K562 (cell line): ENCODE results near the gene YPEL2. TPM values are rescaled to one million over a fixed set of nuclear protein-coding genes. Genes with fewer than 3 reads are reported as not detected.

Experiments
- CSDE1 ChIP-seq, 2 experiments: fragments of 450-650 bp; IDR thresholded peaks; 2 replicates each; pipeline ENCODE4 v1.6.1; 2016; ENCODE audit warnings: mild to moderate bottlenecking in 1 of 2
- ERF ChIP-seq: fragments of 450-650 bp; formaldehyde crosslinking; IDR thresholded peaks from 2 replicates; pipeline ENCODE4 v1.4.0; 2020; ENCODE audit warnings: mild to moderate bottlenecking, mixed read lengths
- EZH2 ChIP-seq: IDR thresholded peaks from 2 replicates; pipeline ENCODE4 v1.6.1; 2012; ENCODE audit warnings: low read depth, mild to moderate bottlenecking, inconsistent platforms, low read length, borderline replicate concordance
- MCM2 ChIP-seq: fragments of 450-650 bp; IDR thresholded peaks from 2 replicates; pipeline ENCODE4 v1.6.1; 2017; ENCODE audit warnings: low read depth, mild to moderate bottlenecking
- RBFOX2 ChIP-seq: fragments of 200-400 bp; formaldehyde crosslinking; IDR thresholded peaks from 2 replicates; pipeline ENCODE4 v1.6.1; 2017; ENCODE audit warnings: low read depth, mild to moderate bottlenecking, low read length, moderate library complexity
- RBM39 ChIP-seq: fragments of 200-400 bp; formaldehyde crosslinking; optimal IDR thresholded peaks from 2 replicates; pipeline ENCODE3; 2018; ENCODE audit warnings: low read depth, low read length
- SIRT6 ChIP-seq: IDR thresholded peaks from one replicate; pipeline ENCODE4 v1.6.1; 2012; ENCODE audit warnings: low read depth, mild to moderate bottlenecking, control low read depth, inconsistent platforms, low read length, moderate library complexity
- SNRNP70 ChIP-seq: fragments of 200-400 bp; formaldehyde crosslinking; optimal IDR thresholded peaks from 2 replicates; pipeline ENCODE3; 2017; ENCODE audit warnings: low read depth, low read length
- STAT5A ChIP-seq: IDR thresholded peaks from 2 replicates; pipeline ENCODE4 v1.6.1; 2012; ENCODE audit warnings: low read length, inconsistent platforms, borderline replicate concordance
- XRCC5 ChIP-seq: fragments of 200-400 bp; formaldehyde crosslinking; IDR thresholded peaks from 2 replicates; pipeline ENCODE4 v1.6.1; 2017; ENCODE audit warnings: low read depth, mild to moderate bottlenecking, low read length
- ZNF764 ChIP-seq: fragments of 250-450 bp; sonication (Bioruptor Pico); IDR thresholded peaks from 2 replicates; pipeline ENCODE4 v1.4.0; 2020; ENCODE audit warnings: low read depth, mild to moderate bottlenecking, moderate library complexity
- ZNF785 ChIP-seq: fragments of 250-450 bp; sonication (Bioruptor Pico); IDR thresholded peaks from 2 replicates; pipeline ENCODE4 v1.4.0; 2020; ENCODE audit warnings: mild to moderate bottlenecking
- polyA plus RNA-seq, 8 experiments: library from polyadenylated mRNA; depleted of rRNA in 4 of 8; stranded (reverse) in 5 of 8; unstranded in 3 of 8; fragments of >200 nt; fragmentation: Nextera tagmentation in 2 of 8; fragmentation: Illumina TruSeq in 1 of 8; extraction: Ambion mirVana in 2 of 8; extraction: Trizol in 1 of 8; gene quantifications; 2 replicates each; pipeline versions ENCODE4 v1.2.1 to v1.2.3, GENCODE V29; 2011 to 2014; ENCODE audit warnings: inconsistent platforms in 1 of 8, missing spikeins in 1 of 8
- total RNA-seq, 7 experiments: library from RNA; depleted of rRNA in 6 of 7; stranded (reverse); fragments of >200 nt in 6 of 7; fragmentation: Illumina TruSeq in 2 of 7; extraction: Trizol in 2 of 7; gene quantifications; 2 replicates each; pipeline versions ENCODE4 v1.2.1 to v1.2.3, GENCODE V29; 2011 to 2021; ENCODE audit warnings: low replicate concordance in 1 of 7
- TF ChIP-seq, protein P1 (sequence below): fragments of 450-650 bp; IDR thresholded peaks from 2 replicates; pipeline ENCODE4 v1.6.1; 2017; ENCODE audit warnings: antibody characterized with exemption, mild to moderate bottlenecking
- TF ChIP-seq, protein P2 (sequence below), 2 experiments: fragments of 450-650 bp in 1 of 2; sonication (generic) in 1 of 2; formaldehyde crosslinking in 1 of 2; IDR thresholded peaks in 1 of 2; conservative IDR thresholded peaks in 1 of 2; 2 replicates each; pipeline versions ENCODE4 v1.6.1 to v1.8.1; 2016 to 2023; ENCODE audit warnings: mild to moderate bottlenecking in 2 of 2, moderate library complexity in 2 of 2, inconsistent platforms in 1 of 2, missing genetic modification reagents in 1 of 2
- TF ChIP-seq, protein P3 (sequence below): fragments of 250-450 bp; sonication (Bioruptor Pico); IDR thresholded peaks from 2 replicates; pipeline ENCODE4 v1.6.1; 2021; ENCODE audit warnings: mild to moderate bottlenecking
- TF ChIP-seq, protein P4 (sequence below): fragments of 250-450 bp; sonication (Bioruptor Pico); IDR thresholded peaks from 2 replicates; pipeline ENCODE4 v1.8.0; 2022; ENCODE audit warnings: moderate library complexity, mild to moderate bottlenecking, inconsistent platforms
- TF ChIP-seq, protein P5 (sequence below): fragments of 450-650 bp; formaldehyde crosslinking; IDR thresholded peaks from 2 replicates; pipeline ENCODE4 v1.4.0; 2020; ENCODE audit warnings: mild to moderate bottlenecking, moderate library complexity
- TF ChIP-seq, protein P6 (sequence below): fragments of 250-450 bp; sonication (Bioruptor Pico); IDR thresholded peaks from 2 replicates; pipeline ENCODE4 v1.5.0; 2020; ENCODE audit warnings: mild to moderate bottlenecking, borderline replicate concordance

Gene YPEL2
- total and polyA plus RNA-seq, 9 of the 15 experiments (the other 6 are each of a cell fraction or from before 2014, with no cell fraction given) = 0.11 to 2.4 (median 0.47) TPM

DNA sequence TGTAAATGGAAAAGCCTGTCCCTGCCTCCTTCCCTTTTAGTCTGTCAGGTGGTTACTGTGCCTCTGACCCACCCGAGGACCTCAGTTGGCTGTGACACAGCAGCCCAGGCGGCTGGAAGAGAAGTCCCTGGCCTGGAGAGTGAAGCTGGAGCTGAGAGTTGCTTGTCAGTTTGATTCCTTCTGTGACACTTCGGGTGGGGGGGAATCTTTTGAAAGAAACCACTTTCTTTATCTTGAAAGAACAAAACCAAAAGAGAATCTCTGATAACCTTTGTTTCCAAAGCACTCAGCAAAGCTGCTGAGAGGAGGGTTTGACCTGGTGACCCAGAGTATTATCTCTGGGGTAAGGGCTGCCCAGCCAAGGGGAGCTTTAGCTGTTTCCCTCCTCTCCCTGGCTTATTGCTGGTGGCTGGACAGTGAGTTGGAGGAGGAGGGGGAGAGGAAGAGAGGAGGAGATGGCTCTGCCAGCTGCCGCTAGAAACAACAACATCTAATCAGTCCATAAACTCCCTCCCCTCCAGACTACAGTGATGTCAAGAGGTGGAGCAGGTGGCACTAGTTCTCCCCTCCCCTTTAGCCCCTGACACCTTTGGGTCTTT, 34.0 kb downstream of the YPEL2 start (continued):
- TF ChIP-seq, protein P1, sequence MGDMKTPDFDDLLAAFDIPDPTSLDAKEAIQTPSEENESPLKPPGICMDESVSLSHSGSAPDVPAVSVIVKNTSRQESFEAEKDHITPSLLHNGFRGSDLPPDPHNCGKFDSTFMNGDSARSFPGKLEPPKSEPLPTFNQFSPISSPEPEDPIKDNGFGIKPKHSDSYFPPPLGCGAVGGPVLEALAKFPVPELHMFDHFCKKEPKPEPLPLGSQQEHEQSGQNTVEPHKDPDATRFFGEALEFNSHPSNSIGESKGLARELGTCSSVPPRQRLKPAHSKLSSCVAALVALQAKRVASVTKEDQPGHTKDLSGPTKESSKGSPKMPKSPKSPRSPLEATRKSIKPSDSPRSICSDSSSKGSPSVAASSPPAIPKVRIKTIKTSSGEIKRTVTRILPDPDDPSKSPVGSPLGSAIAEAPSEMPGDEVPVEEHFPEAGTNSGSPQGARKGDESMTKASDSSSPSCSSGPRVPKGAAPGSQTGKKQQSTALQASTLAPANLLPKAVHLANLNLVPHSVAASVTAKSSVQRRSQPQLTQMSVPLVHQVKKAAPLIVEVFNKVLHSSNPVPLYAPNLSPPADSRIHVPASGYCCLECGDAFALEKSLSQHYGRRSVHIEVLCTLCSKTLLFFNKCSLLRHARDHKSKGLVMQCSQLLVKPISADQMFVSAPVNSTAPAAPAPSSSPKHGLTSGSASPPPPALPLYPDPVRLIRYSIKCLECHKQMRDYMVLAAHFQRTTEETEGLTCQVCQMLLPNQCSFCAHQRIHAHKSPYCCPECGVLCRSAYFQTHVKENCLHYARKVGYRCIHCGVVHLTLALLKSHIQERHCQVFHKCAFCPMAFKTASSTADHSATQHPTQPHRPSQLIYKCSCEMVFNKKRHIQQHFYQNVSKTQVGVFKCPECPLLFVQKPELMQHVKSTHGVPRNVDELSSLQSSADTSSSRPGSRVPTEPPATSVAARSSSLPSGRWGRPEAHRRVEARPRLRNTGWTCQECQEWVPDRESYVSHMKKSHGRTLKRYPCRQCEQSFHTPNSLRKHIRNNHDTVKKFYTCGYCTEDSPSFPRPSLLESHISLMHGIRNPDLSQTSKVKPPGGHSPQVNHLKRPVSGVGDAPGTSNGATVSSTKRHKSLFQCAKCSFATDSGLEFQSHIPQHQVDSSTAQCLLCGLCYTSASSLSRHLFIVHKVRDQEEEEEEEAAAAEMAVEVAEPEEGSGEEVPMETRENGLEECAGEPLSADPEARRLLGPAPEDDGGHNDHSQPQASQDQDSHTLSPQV = no peak
- TF ChIP-seq ZNF764 (CRISPR knock-in tag) = no peak
- no peak for TF ChIP-seq RBFOX2
- no peak for TF ChIP-seq RBM39
- TF ChIP-seq, protein P2, sequence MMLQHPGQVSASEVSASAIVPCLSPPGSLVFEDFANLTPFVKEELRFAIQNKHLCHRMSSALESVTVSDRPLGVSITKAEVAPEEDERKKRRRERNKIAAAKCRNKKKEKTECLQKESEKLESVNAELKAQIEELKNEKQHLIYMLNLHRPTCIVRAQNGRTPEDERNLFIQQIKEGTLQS (IDR thresholded peaks at IDR 0.05) = no peak; the same call in 1 of the 2 replicates
- TF ChIP-seq, protein P2 (CRISPR knock-in tag; conservative IDR thresholded peaks at IDR 0.05) = no peak
- TF ChIP-seq SNRNP70 = no peak
- TF ChIP-seq ZNF785 (CRISPR knock-in tag) = no peak
- no peak for TF ChIP-seq SIRT6
- no peak for TF ChIP-seq XRCC5
- TF ChIP-seq MCM2 = no peak
- TF ChIP-seq, protein P3, sequence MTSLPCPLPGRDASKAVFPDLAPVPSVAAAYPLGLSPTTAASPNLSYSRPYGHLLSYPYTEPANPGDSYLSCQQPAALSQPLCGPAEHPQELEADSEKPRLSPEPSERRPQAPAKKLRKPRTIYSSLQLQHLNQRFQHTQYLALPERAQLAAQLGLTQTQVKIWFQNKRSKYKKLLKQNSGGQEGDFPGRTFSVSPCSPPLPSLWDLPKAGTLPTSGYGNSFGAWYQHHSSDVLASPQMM (CRISPR knock-in tag) = no peak
- peak; percentile 82 for TF ChIP-seq STAT5A
- TF ChIP-seq ERF (CRISPR knock-in tag) = 0 out of 2 replicates have a peak, but pooled peaks have one; percentile 20
- TF ChIP-seq CSDE1 (IDR thresholded peaks at IDR 0.05) = no peak
- no peak for TF ChIP-seq EZH2
- TF ChIP-seq, protein P4, sequence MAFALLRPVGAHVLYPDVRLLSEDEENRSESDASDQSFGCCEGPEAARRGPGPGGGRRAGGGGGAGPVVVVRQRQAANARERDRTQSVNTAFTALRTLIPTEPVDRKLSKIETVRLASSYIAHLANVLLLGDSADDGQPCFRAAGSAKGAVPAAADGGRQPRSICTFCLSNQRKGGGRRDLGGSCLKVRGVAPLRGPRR (CRISPR knock-in tag) = no peak
- TF ChIP-seq, protein P5, sequence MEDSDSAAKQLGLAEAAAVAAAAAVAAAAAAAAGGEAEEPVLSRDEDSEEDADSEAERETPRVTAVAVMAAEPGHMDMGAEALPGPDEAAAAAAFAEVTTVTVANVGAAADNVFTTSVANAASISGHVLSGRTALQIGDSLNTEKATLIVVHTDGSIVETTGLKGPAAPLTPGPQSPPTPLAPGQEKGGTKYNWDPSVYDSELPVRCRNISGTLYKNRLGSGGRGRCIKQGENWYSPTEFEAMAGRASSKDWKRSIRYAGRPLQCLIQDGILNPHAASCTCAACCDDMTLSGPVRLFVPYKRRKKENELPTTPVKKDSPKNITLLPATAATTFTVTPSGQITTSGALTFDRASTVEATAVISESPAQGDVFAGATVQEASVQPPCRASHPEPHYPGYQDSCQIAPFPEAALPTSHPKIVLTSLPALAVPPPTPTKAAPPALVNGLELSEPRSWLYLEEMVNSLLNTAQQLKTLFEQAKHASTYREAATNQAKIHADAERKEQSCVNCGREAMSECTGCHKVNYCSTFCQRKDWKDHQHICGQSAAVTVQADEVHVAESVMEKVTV (CRISPR knock-in tag) = no peak
- TF ChIP-seq, protein P6, sequence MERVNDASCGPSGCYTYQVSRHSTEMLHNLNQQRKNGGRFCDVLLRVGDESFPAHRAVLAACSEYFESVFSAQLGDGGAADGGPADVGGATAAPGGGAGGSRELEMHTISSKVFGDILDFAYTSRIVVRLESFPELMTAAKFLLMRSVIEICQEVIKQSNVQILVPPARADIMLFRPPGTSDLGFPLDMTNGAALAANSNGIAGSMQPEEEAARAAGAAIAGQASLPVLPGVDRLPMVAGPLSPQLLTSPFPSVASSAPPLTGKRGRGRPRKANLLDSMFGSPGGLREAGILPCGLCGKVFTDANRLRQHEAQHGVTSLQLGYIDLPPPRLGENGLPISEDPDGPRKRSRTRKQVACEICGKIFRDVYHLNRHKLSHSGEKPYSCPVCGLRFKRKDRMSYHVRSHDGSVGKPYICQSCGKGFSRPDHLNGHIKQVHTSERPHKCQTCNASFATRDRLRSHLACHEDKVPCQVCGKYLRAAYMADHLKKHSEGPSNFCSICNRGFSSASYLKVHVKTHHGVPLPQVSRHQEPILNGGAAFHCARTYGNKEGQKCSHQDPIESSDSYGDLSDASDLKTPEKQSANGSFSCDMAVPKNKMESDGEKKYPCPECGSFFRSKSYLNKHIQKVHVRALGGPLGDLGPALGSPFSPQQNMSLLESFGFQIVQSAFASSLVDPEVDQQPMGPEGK (CRISPR knock-in tag) = no peak
